Fibroblast of skin of back (primary cell): ENCODE measurements around the gene HS6ST2.

Experiments used
- DNase-seq: peaks from one replicate; pipeline ENCODE4 v3.0.0-alpha.2; 2013

HS6ST2 gene

GRCh38 chrX:132738951-132739350 is 219.5 kb downstream of the HS6ST2 start:
- DNase-seq, result no peak

GRCh38 chrX:132737743-132738142 is 220.7 kb downstream of the HS6ST2 start:
- DNase-seq, result no peak

GRCh38 chrX:132732236-132732635 is 226.2 kb downstream of the HS6ST2 start:
- DNase-seq, result no peak

- DNase-seq, result no peak
Measured at GRCh38 chrX:132730726-132731125, 227.7 kb downstream of the HS6ST2 start.

GRCh38 chrX:132730266-132730665 is 228.2 kb downstream of the HS6ST2 start:
- no peak for DNase-seq

GRCh38 chrX:132728296-132728695 is 230.1 kb downstream of the HS6ST2 start:
- no peak for DNase-seq

- no peak for DNase-seq
Measured at GRCh38 chrX:132718431-132718958, 239.9 kb downstream of the HS6ST2 start.

- DNase-seq, result no peak
Measured at GRCh38 chrX:132716006-132716405, 242.4 kb downstream of the HS6ST2 start.

GRCh38 chrX:132714913-132715312 is 243.5 kb downstream of the HS6ST2 start:
- DNase-seq, result no peak

- DNase-seq, result peak; percentile 2
Measured at GRCh38 chrX:132712350-132712749, 246.1 kb downstream of the HS6ST2 start.

- peak; percentile 3 for DNase-seq
Measured at GRCh38 chrX:132710656-132711155, 247.7 kb downstream of the HS6ST2 start.

GRCh38 chrX:132708529-132708928 is 249.9 kb downstream of the HS6ST2 start:
- no peak for DNase-seq

- DNase-seq, result no peak
Measured at GRCh38 chrX:132704769-132705168, 253.7 kb downstream of the HS6ST2 start.

GRCh38 chrX:132694382-132694781 is 264.0 kb downstream of the HS6ST2 start:
- no peak for DNase-seq

GRCh38 chrX:132692526-132692925 is 265.9 kb downstream of the HS6ST2 start:
- no peak for DNase-seq

- no peak for DNase-seq
Measured at GRCh38 chrX:132692066-132692465, 266.4 kb downstream of the HS6ST2 start.

GRCh38 chrX:132689612-132690563 is 268.5 kb downstream of the HS6ST2 start:
- no peak for DNase-seq

GRCh38 chrX:132685276-132685675 is 273.2 kb downstream of the HS6ST2 start:
- DNase-seq, result no peak

- DNase-seq, result no peak
Measured at GRCh38 chrX:132677233-132677716, 281.2 kb downstream of the HS6ST2 start.

GRCh38 chrX:132676561-132677186 is 281.8 kb downstream of the HS6ST2 start:
- DNase-seq, result no peak

GRCh38 chrX:132676102-132676501 is 282.3 kb downstream of the HS6ST2 start:
- DNase-seq, result no peak

GRCh38 chrX:132673331-132673730 is 285.1 kb downstream of the HS6ST2 start:
- DNase-seq, result no peak

GRCh38 chrX:132671229-132671641 is 287.2 kb downstream of the HS6ST2 start:
- DNase-seq, result peak; percentile 56
